LNCAP (cell line): ENCODE measurements around the gene CACNA1B.

Experiments used
- CTCF ChIP-seq: fragments of 450-650 bp; IDR thresholded peaks from 2 replicates; pipeline ENCODE4 v1.5.1; 2017; ENCODE audit warnings: mild to moderate bottlenecking

Gene CACNA1B

GRCh38 chr9:137892424-137893191 is 15.0 kb downstream of the CACNA1B start:
- no peak for TF ChIP-seq CTCF

GRCh38 chr9:137893670-137894069 is 16.1 kb downstream of the CACNA1B start:
- no peak for TF ChIP-seq CTCF

DNA sequence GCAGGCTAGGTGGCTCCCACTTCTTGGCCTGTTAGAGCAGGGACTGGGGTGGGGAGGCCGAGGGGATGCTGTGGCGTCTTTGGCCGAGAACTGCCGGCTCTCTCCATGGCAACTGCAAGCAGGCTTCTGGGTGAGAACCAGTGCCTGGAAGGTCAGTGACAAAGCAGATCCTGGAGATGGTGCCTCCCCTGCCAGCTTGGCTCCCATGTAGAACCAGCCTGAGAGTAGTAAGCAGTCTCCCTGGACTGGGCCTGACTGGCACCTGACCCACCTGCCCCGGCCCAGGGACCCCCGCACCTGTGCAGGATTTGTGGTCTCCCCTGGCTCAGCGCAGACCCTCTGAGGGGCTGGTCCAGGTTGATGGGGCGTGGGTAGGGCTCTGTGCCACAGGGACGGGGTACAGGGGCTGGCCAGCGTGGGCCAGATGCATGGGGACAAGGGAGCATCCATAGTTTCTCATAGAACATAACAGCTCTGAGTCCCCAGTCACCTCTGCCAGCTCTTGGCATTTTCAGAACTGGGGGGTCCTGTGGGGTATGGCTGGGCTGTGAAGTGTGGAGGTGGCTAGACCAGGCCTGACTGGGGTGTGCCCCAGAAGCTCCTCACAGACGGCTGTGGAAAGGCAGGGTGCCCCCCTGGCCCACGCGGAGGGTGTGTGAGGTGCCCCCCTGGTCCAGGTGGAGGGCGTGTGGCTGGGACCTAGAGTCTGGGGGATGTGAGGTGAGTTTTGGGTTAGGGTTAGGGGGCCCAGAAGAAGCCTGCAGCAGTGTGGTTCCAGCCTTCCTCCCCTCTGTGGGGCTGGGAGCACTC is 22.2 kb downstream of the CACNA1B start:
- TF ChIP-seq CTCF: no peak

GRCh38 chr9:137900584-137901310 is 23.2 kb downstream of the CACNA1B start:
- TF ChIP-seq CTCF: no peak

- TF ChIP-seq CTCF: no peak
Observed at GRCh38 chr9:137902646-137903045, 25.1 kb downstream of the CACNA1B start.

GRCh38 chr9:137905740-137906139 is 28.2 kb downstream of the CACNA1B start:
- TF ChIP-seq CTCF: no peak

GRCh38 chr9:137907776-137908175 is 30.2 kb downstream of the CACNA1B start:
- TF ChIP-seq CTCF: no peak
